A673 (cell line): ENCODE measurements around the gene SFXN5. TPM values are rescaled to one million over a fixed set of nuclear protein-coding genes. Genes with fewer than 3 reads are reported as not detected.
"Not testable (repeated sequence)": the region's sequence is repeated elsewhere in the genome, so short reads cannot be mapped to it uniquely, and the experiment has no call there.

Experiments
- BruUV-seq: library from RNA; stranded (reverse); fragments of 400-500 nt; replicated peaks from 2 replicates; lab custom pipeline; 2021; lab: Mats Ljungman, UMichigan
- CTCF ChIA-PET: fragments of 300-600 bp; sonication (Branson Sonifier 250); formaldehyde crosslinking; loops from one replicate; lab custom pipeline; 2022; ENCODE audit warnings: antibody characterized with exemption; lab: Charles Lee
- POLR2A ChIA-PET: fragments of 300-600 bp; sonication (Branson Sonifier 250); formaldehyde crosslinking; loops from one replicate; lab custom pipeline; 2022; ENCODE audit warnings: antibody characterized with exemption; ENCODE audit not compliant: low non-redundant PET; lab: Charles Lee
- DNase-seq: peaks from one replicate; pipeline ENCODE4 v3.0.0-alpha.2; 2015; ENCODE audit warnings: low spot score
- H3K27ac ChIP-seq: fragments of 200-600 bp; sonication (generic); 2 replicates; pipeline ENCODE4 v1.5.1; 2016; ENCODE audit warnings: mixed run types, low read depth, mild to moderate bottlenecking, mixed read lengths, antibody characterized with exemption, low read length; ENCODE audit not compliant: poor library complexity, severe bottlenecking
- H3K27me3 ChIP-seq: fragments of 200-600 bp; sonication (generic); replicated peaks from 2 replicates; pipeline ENCODE4 v1.6.1; 2017; ENCODE audit warnings: mixed run types, low read depth, mild to moderate bottlenecking, mixed read lengths, antibody characterized with exemption, low read length; ENCODE audit not compliant: insufficient read depth, poor library complexity
- H3K36me3 ChIP-seq: fragments of 200-600 bp; sonication (generic); 2 replicates; pipeline ENCODE4 v1.6.1; 2016; ENCODE audit warnings: mixed run types, mild to moderate bottlenecking, mixed read lengths, antibody characterized with exemption, low read length; ENCODE audit not compliant: insufficient read depth, poor library complexity, severe bottlenecking
- H3K4me1 ChIP-seq: fragments of 200-600 bp; sonication (generic); 2 replicates; pipeline ENCODE4 v1.6.1; 2017; ENCODE audit warnings: mixed run types, mild to moderate bottlenecking, mixed read lengths, antibody characterized with exemption, low read length; ENCODE audit not compliant: insufficient read depth, poor library complexity, severe bottlenecking
- H3K4me3 ChIP-seq: fragments of 200-600 bp; sonication (generic); 2 replicates; pipeline ENCODE4 v1.5.1; 2016; ENCODE audit warnings: low read depth, mixed run types, mild to moderate bottlenecking, mixed read lengths, low read length; ENCODE audit not compliant: poor library complexity, severe bottlenecking
- H3K9me3 ChIP-seq: fragments of 200-600 bp; sonication (generic); 2 replicates; pipeline ENCODE4 v1.6.1; 2016; ENCODE audit warnings: mixed run types, low read depth, mild to moderate bottlenecking, mixed read lengths, antibody characterized with exemption, low read length; ENCODE audit not compliant: poor library complexity, severe bottlenecking
- CTCF ChIP-seq: fragments of 300-800, 200-600 bp; sonication (generic); conservative IDR thresholded peaks from 2 replicates; pipeline ENCODE4 v1.5.1; 2017; ENCODE audit warnings: low read depth, mild to moderate bottlenecking, antibody characterized with exemption, low read length, moderate library complexity, mixed read lengths
- EZH2 ChIP-seq: fragments of 200-600 bp; sonication (generic); IDR thresholded peaks from 2 replicates; pipeline ENCODE4 v1.6.1; 2017; ENCODE audit warnings: borderline replicate concordance, low read depth, mild to moderate bottlenecking, mixed read lengths, antibody characterized with exemption, low read length; ENCODE audit not compliant: poor library complexity, severe bottlenecking
- intact Hi-C: fragments of 100-400 bp; cut with micrococcal nuclease; formaldehyde crosslinking; loops from one replicate; pipeline ENCODE4 v1.10.0; 2022; ENCODE audit not compliant: unreplicated experiment
- total RNA-seq: library from RNA; stranded (reverse); gene quantifications from 2 replicates; pipeline ENCODE4 v1.2.3, GENCODE V29; 2021

Gene SFXN5
- total RNA-seq, 1 experiment from 2014 or later: 23.1 TPM

GRCh38 chr2:73099486-73099885, 28.0 kb upstream of the SFXN5 start:
- H3K9me3 ChIP-seq: no peaks in the 10 kb centered on the region
- H3K36me3 ChIP-seq: no peaks in the 10 kb centered on the region
- BruUV-seq: no TSS peak
- no peak overlapping the region for H3K27ac ChIP-seq
- ChIA-PET CTCF (no interaction called here), POLR2A (no interaction called here)
- intact Hi-C loops: no loop called here
- no peak for DNase-seq
- TF ChIP-seq CTCF: no peak
- no peak for TF ChIP-seq EZH2
- H3K4me1 ChIP-seq: no peaks in the 10 kb centered on the region
- H3K4me3 ChIP-seq: no peak overlapping the region
- H3K27me3 ChIP-seq: no peaks in the 10 kb centered on the region

DNA sequence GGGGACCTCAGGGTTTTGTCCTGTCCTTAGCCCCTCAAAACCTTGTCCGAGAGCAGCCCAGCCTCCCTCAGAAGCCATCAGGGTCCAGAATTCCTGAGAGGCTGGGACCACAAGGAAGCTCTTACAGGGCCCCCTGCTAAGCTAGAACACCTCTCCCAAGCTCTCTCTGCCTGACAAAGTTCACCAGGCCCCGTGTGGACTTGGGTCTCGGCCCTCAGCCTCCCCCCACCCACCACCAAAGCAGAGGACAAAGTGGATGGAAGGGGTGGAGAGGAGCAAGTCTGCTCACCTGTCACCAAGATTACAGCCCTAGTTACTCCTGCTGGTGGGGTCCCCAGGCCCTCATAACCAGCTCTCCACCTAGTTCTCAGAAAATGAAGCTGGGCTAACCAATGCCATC, 24.4 kb upstream of the SFXN5 start:
- intact Hi-C loops: no loop called here
- no peaks in the 10 kb centered on the region for H3K27me3 ChIP-seq
- no peak overlapping the region for H3K4me3 ChIP-seq
- DNase-seq: no peak
- BruUV-seq: no TSS peak
- CTCF ChIA-PET: no interaction called here
- no peak for TF ChIP-seq EZH2
- TF ChIP-seq CTCF: no peak
- POLR2A ChIA-PET: no interaction called here
- no peaks in the 10 kb centered on the region for H3K4me1 ChIP-seq
- H3K27ac ChIP-seq: no peak overlapping the region
- no peaks in the 10 kb centered on the region for H3K36me3 ChIP-seq
- H3K9me3 ChIP-seq: no peaks in the 10 kb centered on the region

- BruUV-seq, H3K27me3 ChIP-seq, H3K4me3 ChIP-seq, H3K9me3 ChIP-seq, POLR2A ChIA-PET, CTCF ChIA-PET, DNase-seq, H3K36me3 ChIP-seq, H3K4me1 ChIP-seq, intact Hi-C loops, H3K27ac ChIP-seq: not testable (repeated sequence)
These were observed 22.2 kb upstream of the SFXN5 start for GRCh38 chr2:73093601-73094218.

DNA sequence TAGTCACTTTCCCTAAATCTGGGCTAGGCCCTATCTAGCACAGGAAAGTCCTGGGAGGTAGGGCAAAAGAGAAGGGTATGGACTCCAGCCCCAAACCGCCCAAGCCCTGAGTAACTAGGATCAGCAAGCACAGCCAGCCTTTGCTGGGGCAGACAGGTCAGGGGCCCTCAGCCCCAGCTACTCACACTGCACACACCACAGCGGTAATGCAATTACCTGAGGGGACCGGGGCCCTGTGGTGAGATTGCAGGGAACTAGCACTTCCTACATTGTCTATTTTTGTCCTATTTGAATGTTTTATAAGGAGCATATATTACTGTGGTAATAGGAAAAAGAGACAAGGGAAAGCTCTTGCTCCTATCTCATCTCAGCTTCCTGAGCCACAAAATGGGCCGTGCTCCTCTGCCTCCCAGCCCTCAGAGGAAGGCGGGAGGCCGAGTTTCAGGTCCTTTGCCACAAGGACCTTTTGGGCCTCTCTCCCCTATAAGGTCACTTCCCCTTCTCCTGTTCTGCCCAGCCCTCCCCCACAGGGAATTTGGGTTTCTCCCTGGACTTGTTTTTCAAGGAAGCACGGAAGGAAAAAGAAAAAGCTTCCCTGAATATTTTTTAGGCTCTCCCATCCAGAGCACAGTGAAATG, 20.8 kb upstream of the SFXN5 start:
- CTCF ChIA-PET: no interaction called here
- Histone ChIP-seq H3K9me3 (no peaks in the 10 kb centered on the region), H3K27ac (no peak overlapping the region), H3K4me1 (no peaks in the 10 kb centered on the region), H3K4me3 (no peak overlapping the region), H3K36me3 (no peaks in the 10 kb centered on the region), H3K27me3 (no peaks in the 10 kb centered on the region)
- intact Hi-C loops: no loop called here
- TF ChIP-seq CTCF (no peak), EZH2 (no peak)
- no TSS peak for BruUV-seq
- no peak for DNase-seq
- POLR2A ChIA-PET: no interaction called here
